Colonic mucosa (tissue), 4 donors: Measurements from ENCODE around the gene DGKI. TPM values are rescaled to one million over a fixed set of nuclear protein-coding genes. Genes with fewer than 3 reads are reported as not detected.

Experiments used
- DNase-seq: peaks from one replicate; pipeline ENCODE4 v3.0.0-alpha.2; 2020
- H3K27ac ChIP-seq: fragments of 200-600 bp; one replicate; pipeline ENCODE4 v1.8.0; 2021
- H3K27me3 ChIP-seq: fragments of 200-600 bp; one replicate; pipeline ENCODE4 v1.8.0; 2021
- H3K36me3 ChIP-seq: fragments of 200-600 bp; one replicate; pipeline ENCODE4 v1.8.0; 2021
- H3K4me1 ChIP-seq: fragments of 200-600 bp; one replicate; pipeline ENCODE4 v1.8.0; 2021; ENCODE audit warnings: mild to moderate bottlenecking
- H3K4me3 ChIP-seq: fragments of 200-600 bp; one replicate; pipeline ENCODE4 v1.8.0; 2021
- H3K9ac ChIP-seq, 2 donors: one replicate each; pipeline ENCODE4 v1.7.0; 2013; ENCODE audit warnings: control low read depth in 2 of 2, low read depth in 2 of 2, low read length in 2 of 2
- H3K9me3 ChIP-seq: fragments of 200-600 bp; one replicate; pipeline ENCODE4 v1.8.0; 2021
- intact Hi-C: fragments of 100-400 bp; cut with DNase I; formaldehyde crosslinking; loops from one replicate; pipeline ENCODE4 v1.14.1; 2022
- total RNA-seq, 2 donors: library from RNA; stranded (reverse); fragmentation: NEBNext Ultra II Directional in 1 of 2; extraction: Animal tissue kit (Norgen Biotek cat#: 25700) in 1 of 2; gene quantifications; one replicate each; pipeline ENCODE4 v1.2.1, GENCODE V29; 2021
- TF ChIP-seq, protein P1 (sequence below): fragments of 200-600 bp; IDR thresholded peaks from one replicate; pipeline ENCODE4 v1.8.0; 2022; ENCODE audit warnings: antibody characterized with exemption, mild to moderate bottlenecking
- donor health status: healthy.
- donor health status: DM: no; HTN: no; CAD: no.
- donor health status: DM: no; HTN: no; CAD: no.

The DGKI gene
- total RNA-seq, 2 donors from 2014 or later: 0.35 to 0.67 TPM

DNA sequence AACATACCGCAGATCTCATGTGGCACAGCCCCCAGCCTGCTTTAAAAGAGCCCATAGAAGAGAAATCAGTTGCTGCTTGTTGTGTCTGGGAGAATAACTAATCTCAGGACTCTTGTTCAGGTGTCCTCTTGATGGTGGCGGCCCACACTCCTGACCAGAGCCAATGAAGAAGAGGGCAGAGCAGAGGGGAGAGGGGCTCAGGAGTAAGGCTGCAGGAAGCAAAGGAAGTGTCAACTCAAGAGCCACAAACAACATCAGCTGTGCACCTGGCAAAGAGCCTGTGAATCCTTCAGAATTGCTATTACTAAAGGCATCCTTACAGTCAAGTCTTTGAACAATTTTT lies 443.4 kb downstream of the DGKI start:
- H3K27me3 ChIP-seq: no peaks in the 10 kb centered on the region
- no peaks in the 10 kb centered on the region for H3K9me3 ChIP-seq
- intact Hi-C loops: no loop called here
- no peak overlapping the region for H3K27ac ChIP-seq
- DNase-seq: no peak
- TF ChIP-seq, protein P1, sequence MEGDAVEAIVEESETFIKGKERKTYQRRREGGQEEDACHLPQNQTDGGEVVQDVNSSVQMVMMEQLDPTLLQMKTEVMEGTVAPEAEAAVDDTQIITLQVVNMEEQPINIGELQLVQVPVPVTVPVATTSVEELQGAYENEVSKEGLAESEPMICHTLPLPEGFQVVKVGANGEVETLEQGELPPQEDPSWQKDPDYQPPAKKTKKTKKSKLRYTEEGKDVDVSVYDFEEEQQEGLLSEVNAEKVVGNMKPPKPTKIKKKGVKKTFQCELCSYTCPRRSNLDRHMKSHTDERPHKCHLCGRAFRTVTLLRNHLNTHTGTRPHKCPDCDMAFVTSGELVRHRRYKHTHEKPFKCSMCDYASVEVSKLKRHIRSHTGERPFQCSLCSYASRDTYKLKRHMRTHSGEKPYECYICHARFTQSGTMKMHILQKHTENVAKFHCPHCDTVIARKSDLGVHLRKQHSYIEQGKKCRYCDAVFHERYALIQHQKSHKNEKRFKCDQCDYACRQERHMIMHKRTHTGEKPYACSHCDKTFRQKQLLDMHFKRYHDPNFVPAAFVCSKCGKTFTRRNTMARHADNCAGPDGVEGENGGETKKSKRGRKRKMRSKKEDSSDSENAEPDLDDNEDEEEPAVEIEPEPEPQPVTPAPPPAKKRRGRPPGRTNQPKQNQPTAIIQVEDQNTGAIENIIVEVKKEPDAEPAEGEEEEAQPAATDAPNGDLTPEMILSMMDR: no peak
- no peak overlapping the region for H3K4me3 ChIP-seq
- H3K9ac ChIP-seq: no peak overlapping the region
- no peaks in the 10 kb centered on the region for H3K4me1 ChIP-seq
- no peaks in the 10 kb centered on the region for H3K36me3 ChIP-seq

DNA sequence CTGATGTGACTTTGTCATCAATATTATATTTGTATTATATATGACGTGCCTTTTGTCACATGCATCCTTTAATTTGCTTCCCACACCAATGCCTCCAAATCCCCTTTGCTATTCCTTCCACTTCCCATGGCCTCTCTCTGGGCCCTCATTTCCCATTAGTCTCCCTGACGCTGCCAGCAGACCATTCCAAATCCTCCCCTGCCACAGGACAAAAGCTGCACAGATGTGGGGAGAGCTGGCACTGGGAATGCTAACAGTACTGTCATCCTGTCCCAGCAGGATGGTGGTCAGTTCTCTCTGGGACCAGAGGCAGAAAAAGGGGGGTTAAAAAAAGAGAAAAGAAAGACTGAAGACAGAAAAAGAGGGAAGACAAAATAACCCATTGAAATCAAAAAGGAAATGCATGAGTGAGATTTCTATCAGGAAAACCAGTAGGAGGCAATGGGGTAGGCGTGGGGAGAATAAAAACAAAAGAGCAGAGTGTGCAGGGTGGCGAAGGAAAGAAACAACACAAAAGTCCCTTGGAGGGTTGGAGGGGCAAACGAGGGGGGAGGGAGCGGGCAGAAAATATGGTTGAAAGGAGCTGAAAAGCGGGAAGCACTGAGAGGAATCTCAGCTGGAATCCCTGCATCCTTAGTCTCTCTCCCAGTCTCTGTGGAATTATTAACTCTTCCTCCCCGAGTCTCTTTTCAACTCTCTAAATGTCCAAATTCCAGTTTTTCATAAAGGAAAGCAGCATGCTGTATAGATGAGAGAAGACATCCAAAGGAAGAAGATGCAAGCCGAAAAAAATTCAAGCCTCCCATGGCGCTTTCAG lies 444.0 kb downstream of the DGKI start:
- TF ChIP-seq, protein P1: no peak
- no peaks in the 10 kb centered on the region for H3K27me3 ChIP-seq
- no peak for DNase-seq
- no peak overlapping the region for H3K4me3 ChIP-seq
- no peaks in the 10 kb centered on the region for H3K4me1 ChIP-seq
- H3K9ac ChIP-seq: no peak overlapping the region
- no peak overlapping the region for H3K27ac ChIP-seq
- no peaks in the 10 kb centered on the region for H3K9me3 ChIP-seq
- intact Hi-C loops: no loop called here
- no peaks in the 10 kb centered on the region for H3K36me3 ChIP-seq

DNA sequence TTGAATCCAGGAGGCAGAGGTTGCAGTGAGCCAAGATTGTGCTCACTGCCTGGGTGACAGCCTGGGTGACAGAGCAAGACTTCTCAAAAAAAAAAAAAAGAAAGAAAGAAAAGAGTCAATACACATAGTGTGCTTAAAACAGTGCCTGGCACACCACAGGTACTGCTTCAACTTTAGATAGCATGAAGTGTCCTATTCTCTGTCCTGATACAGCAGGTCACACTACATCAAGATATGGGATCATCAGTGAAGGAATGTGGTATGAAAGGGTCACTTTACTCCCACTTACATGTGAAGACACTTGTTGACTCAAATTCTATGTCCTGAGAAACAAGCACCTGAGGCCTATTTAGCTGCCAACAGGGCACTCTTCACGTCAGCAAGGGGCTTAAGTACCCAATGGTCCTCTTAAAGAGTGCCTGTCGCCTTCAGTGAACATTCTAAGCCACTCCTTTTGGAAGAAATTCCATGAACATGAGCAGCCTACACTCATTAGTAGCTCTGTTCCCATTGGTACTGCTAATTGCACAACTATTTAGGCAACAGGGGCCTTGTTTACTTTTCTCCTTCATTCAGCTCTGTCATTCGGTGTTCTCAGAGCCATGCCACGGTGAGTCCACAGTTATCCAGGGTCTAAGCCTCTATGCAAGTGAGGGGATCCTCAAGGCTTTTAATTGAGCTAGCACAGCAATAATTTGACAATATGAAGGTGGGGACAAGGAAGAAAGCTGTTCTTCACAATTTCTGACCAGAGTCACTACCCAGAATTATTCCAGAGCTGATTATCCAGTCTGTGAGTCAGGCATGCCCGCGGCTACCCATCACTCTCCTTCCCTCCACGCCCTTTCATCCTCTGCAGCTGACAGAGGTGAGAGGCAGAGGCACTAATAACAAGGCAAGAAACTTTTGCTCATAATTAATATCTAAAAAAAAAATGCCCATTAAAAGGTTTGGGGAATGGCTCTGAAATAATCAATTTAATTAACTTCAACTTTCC lies 446.6 kb downstream of the DGKI start:
- no peak overlapping the region for H3K27ac ChIP-seq
- no peaks in the 10 kb centered on the region for H3K9me3 ChIP-seq
- TF ChIP-seq, protein P1: no peak
- H3K27me3 ChIP-seq: no peaks in the 10 kb centered on the region
- intact Hi-C loops: no loop called here
- DNase-seq: no peak
- H3K4me1 ChIP-seq: no peaks in the 10 kb centered on the region
- H3K36me3 ChIP-seq: no peaks in the 10 kb centered on the region
- H3K4me3 ChIP-seq: no peak overlapping the region
- H3K9ac ChIP-seq: no peak overlapping the region

DNA sequence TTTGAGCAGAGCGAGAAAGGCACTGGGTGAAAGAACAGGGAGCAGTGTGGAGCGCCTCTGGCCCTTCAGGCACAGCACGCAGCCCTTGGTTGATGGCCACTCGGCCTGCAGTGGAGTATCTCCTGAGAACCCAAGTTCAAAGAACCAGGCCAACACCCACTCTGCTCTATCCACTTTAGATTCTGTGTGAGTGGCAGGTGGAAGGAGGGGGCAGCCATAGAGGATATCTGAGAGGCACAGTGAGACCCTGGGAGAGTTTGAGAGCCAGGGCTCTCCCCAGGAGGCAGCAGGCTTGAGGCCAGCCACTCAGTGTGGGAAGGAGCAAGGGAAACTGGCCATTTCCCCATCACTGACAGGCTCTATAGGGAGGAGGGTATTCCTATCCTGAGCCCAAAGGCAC lies 450.7 kb downstream of the DGKI start:
- intact Hi-C loops: no loop called here
- H3K36me3 ChIP-seq: no peaks in the 10 kb centered on the region
- no peaks in the 10 kb centered on the region for H3K9me3 ChIP-seq
- no peak overlapping the region for H3K27ac ChIP-seq
- DNase-seq: no peak
- no peak overlapping the region for H3K4me3 ChIP-seq
- no peaks in the 10 kb centered on the region for H3K27me3 ChIP-seq
- TF ChIP-seq, protein P1: no peak
- H3K4me1 ChIP-seq: no peaks in the 10 kb centered on the region
- H3K9ac ChIP-seq: no peak overlapping the region

DNA sequence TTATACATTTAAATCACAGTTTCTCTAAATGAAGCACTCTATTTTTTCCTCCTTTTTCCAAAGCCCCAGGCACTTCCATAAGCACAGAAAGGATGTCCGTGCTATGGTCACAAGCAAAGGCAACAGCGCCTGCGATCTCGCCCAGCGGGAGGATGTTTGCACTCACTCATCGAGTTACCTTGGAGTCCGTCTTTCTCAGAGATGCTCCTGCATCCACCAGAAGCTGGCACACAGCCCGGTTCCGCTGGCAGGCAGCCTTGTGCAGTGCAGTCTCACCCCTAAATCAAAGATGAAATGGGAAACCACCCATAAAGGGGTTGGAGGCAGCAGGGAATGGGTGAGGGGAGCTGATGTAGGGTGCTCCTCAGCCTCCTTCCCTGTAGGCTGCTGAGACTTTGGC lies 451.4 kb downstream of the DGKI start:
- no peak for DNase-seq
- TF ChIP-seq, protein P1: no peak
- intact Hi-C loops: no loop called here

More for the DNA sequence above, 451.4 kb downstream of the DGKI start:
- Histone ChIP-seq H3K4me1 (no peaks in the 10 kb centered on the region), H3K9me3 (no peaks in the 10 kb centered on the region), H3K9ac (no peak overlapping the region), H3K27me3 (no peaks in the 10 kb centered on the region), H3K4me3 (no peak overlapping the region), H3K27ac (no peak overlapping the region), H3K36me3 (no peaks in the 10 kb centered on the region)
